Tibial nerve (tissue), 4 donors: Measurements from ENCODE around the gene MCU. TPM values are rescaled to one million over a fixed set of nuclear protein-coding genes. Genes with fewer than 3 reads are reported as not detected.

Experiments
- DNase-seq, 2 donors: peaks; one replicate each; pipeline ENCODE4 v3.0.0-alpha.2; 2019; ENCODE audit warnings: low spot score in 2 of 2
- H3K27ac ChIP-seq, 4 donors: fragments of 200-600 bp; sonication (generic) in 3 of 4; one replicate each; pipeline ENCODE4 v1.5.1; 2017 to 2019; ENCODE audit warnings: mild to moderate bottlenecking in 1 of 4
- H3K27me3 ChIP-seq, 2 donors: fragments of 200-600 bp; sonication (generic) in 1 of 2; one replicate each; pipeline versions ENCODE4 v1.5.1 to v1.6.0; 2017 to 2019
- H3K36me3 ChIP-seq, 3 donors: fragments of 200-600 bp; sonication (generic); one replicate each; pipeline ENCODE4 v1.5.1; 2018 to 2019
- H3K4me1 ChIP-seq, 4 donors: fragments of 200-600 bp; sonication (generic) in 3 of 4; one replicate each; pipeline ENCODE4 v1.5.1; 2017 to 2019
- H3K4me3 ChIP-seq, 4 donors: fragments of 200-600 bp; sonication (generic) in 3 of 4; one replicate each; pipeline ENCODE4 v1.5.1; 2017 to 2019; ENCODE audit warnings: mild to moderate bottlenecking in 1 of 4, moderate library complexity in 1 of 4
- H3K9me3 ChIP-seq, 4 donors: fragments of 200-600 bp; sonication (generic) in 3 of 4; one replicate each; pipeline ENCODE4 v1.5.1; 2017 to 2019
- EP300 ChIP-seq, 2 donors: sonication (generic); formaldehyde crosslinking; IDR thresholded peaks; one replicate each; pipeline ENCODE4 v1.6.1; 2017; ENCODE audit warnings: antibody characterized with exemption in 2 of 2, mild to moderate bottlenecking in 1 of 2
- POLR2A ChIP-seq, 2 donors: fragments of 450-650 bp; IDR thresholded peaks; one replicate each; pipeline ENCODE4 v1.6.1; 2017; ENCODE audit warnings: antibody characterized with exemption in 2 of 2, mild to moderate bottlenecking in 2 of 2, moderate library complexity in 2 of 2
- WGBS, 2 donors: methylation state at CpG; one replicate each; pipeline ENCODE4 v1.1.5; 2018; 5-methylcytosine and 5-hydroxymethylcytosine counted together
- total RNA-seq, 4 donors: library from RNA; depleted of rRNA; stranded (reverse); fragments of >200 nt; gene quantifications; one replicate each; pipeline ENCODE4 v1.1.0, GENCODE V29; 2016
- TF ChIP-seq, protein P1 (sequence below), 5 experiments: fragments of 200-600 bp in 3 of 5; fragments of 450-650 bp in 2 of 5; sonication (generic) in 3 of 5; IDR thresholded peaks; one replicate each; pipeline ENCODE4 v1.5.1; 2016 to 2019; ENCODE audit warnings: antibody characterized with exemption in 5 of 5, mild to moderate bottlenecking in 3 of 5, moderate library complexity in 2 of 5

Gene MCU
- total RNA-seq, 4 donors from 2014 or later, result 6.7 to 16.4 (median 14.2) TPM

DNA sequence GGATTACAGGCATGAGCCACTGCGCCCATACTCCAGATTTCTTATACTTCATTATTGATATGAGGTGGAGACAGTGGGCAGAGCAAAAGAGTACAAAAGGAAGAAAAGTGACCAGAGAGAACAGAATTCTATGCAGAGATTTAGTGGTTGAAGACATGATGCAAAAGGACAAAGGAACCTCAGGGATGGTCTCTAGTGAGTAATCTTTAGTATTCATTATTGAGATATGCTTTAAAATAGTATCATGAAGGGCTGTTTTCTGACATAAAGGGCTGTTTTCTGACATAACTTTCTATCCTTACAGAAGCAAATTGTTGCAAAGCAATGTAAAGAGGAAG lies 120.4 kb downstream of the MCU start:
- TF ChIP-seq, protein P1, sequence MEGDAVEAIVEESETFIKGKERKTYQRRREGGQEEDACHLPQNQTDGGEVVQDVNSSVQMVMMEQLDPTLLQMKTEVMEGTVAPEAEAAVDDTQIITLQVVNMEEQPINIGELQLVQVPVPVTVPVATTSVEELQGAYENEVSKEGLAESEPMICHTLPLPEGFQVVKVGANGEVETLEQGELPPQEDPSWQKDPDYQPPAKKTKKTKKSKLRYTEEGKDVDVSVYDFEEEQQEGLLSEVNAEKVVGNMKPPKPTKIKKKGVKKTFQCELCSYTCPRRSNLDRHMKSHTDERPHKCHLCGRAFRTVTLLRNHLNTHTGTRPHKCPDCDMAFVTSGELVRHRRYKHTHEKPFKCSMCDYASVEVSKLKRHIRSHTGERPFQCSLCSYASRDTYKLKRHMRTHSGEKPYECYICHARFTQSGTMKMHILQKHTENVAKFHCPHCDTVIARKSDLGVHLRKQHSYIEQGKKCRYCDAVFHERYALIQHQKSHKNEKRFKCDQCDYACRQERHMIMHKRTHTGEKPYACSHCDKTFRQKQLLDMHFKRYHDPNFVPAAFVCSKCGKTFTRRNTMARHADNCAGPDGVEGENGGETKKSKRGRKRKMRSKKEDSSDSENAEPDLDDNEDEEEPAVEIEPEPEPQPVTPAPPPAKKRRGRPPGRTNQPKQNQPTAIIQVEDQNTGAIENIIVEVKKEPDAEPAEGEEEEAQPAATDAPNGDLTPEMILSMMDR (IDR thresholded peaks at IDR 0.05), result no peak
- TF ChIP-seq EP300 (IDR thresholded peaks at IDR 0.05) (no peak), POLR2A (IDR thresholded peaks at IDR 0.05) (no peak)
- no peak for DNase-seq
- Histone ChIP-seq H3K27ac (no peak overlapping the region), H3K4me1 (peaks cover 0 to 9% (median 0%) of the 10 kb centered on the region in 4 donors), H3K4me3 (no peak overlapping the region), H3K27me3 (no peaks in the 10 kb centered on the region), H3K9me3 (no peaks in the 10 kb centered on the region), H3K36me3 (no peaks in the 10 kb centered on the region)
- WGBS, 2 donors, result 96 to 97% methylated on average over 1 of the region's 1 CpG

DNA sequence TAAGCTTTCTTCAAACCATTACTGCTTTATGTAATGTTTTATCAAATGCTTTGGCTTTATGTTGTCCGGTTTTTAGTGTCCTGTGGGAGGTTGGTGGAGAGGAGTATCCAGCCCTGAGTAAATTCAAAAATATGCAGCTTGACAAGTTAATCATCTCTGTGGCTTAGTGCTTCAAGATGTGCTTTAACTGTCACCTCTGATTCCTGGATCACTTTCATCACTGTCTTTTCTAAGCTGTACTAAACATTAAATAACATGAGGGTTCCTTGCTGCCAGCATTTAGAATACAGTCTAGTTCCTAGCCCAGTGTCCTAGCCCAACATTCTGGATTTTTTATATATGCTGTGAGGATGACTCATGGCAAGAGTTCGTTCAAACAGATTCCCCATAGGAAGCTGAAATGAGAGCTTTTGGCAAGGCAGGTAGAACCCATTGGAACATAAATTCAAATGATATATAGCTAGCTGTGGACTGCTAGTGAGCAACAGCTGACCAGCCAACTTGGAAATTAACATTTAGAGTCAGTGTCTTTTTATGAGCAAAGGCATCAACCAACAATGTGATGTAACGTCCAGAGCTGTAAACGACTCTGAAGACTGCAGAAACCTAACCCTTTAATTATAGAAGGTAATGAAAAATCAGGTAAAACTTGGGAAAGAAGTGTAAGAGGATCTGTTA lies 120.9 kb downstream of the MCU start:
- peaks cover 0 to 9% (median 0%) of the 10 kb centered on the region in 4 donors for H3K4me1 ChIP-seq
- TF ChIP-seq EP300 (IDR thresholded peaks at IDR 0.05), result no peak
- TF ChIP-seq, protein P1 (IDR thresholded peaks at IDR 0.05), result no peak
- no peak for TF ChIP-seq POLR2A (IDR thresholded peaks at IDR 0.05)
- H3K27me3 ChIP-seq, result no peaks in the 10 kb centered on the region
- H3K36me3 ChIP-seq, result no peaks in the 10 kb centered on the region
- WGBS, 2 donors, result 55 to 62% methylated on average over 4 of the region's 4 CpGs
- H3K27ac ChIP-seq, result no peak overlapping the region
- DNase-seq, result no peak
- H3K9me3 ChIP-seq, result no peaks in the 10 kb centered on the region
- no peak overlapping the region for H3K4me3 ChIP-seq

DNA sequence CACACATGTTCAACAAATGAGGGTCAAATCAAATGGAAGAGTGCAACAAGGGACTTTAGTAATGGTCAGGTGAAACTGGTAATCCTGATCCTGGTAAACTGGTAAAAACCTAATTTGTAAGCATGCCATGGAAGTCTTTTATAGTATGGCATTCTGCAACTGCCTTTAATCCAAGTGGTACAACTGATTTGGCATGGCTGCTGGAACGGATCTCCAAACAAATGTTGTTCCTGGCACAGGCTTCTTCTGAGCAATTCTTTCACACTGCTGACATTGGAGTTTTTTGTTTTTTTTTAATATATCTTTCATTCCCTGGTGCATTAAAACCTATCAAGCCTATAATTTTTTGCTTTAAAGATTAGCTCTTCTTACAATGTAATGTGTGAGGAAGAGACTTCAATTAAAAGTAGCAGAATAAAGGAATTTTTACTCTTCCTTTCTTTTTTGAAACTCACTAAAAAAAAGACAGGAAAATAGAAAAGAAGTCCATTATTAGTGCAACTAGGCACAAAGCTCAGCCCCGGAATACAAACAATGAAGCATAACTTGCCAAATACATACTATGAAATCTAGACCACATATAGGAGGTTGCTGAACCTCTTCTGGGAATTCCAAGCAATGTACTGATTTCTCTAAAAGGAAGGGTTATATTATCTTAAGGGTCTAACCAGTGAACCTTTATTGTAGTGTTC lies 122.3 kb downstream of the MCU start:
- no peaks in the 10 kb centered on the region for H3K36me3 ChIP-seq
- TF ChIP-seq, protein P1 (IDR thresholded peaks at IDR 0.05), result no peak
- TF ChIP-seq EP300 (IDR thresholded peaks at IDR 0.05), result no peak
- no peak for DNase-seq
- H3K27ac ChIP-seq, result no peak overlapping the region
- H3K4me3 ChIP-seq, result no peak overlapping the region
- 8 to 13% methylated on average over 2 of the region's 2 CpGs for WGBS, 2 donors
- no peaks in the 10 kb centered on the region for H3K9me3 ChIP-seq
- peaks cover 0 to 9% (median 0%) of the 10 kb centered on the region in 4 donors for H3K4me1 ChIP-seq
- no peaks in the 10 kb centered on the region for H3K27me3 ChIP-seq

DNA sequence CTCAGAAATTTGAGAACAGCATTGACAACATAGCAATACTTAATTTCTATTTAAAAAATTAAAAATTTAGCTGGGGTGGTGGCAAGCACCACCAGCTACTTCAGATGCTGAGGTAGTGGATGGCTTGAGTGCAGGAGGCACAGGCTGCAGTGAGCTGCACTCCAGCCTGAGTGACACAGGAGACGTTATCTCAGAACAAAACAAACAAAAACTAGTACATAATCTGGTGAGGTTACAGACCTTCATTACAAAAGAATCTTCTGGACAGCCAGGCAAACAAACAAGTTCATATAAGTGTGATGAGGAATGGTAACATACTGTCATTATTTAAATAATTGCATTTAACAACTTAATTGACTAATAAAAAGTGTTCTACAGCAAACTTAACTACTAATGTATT lies 124.6 kb downstream of the MCU start:
- Histone ChIP-seq H3K9me3 (no peaks in the 10 kb centered on the region), H3K27me3 (no peaks in the 10 kb centered on the region), H3K36me3 (no peaks in the 10 kb centered on the region), H3K4me1 (peaks cover 0 to 9% (median 0%) of the 10 kb centered on the region in 4 donors), H3K4me3 (no peak overlapping the region), H3K27ac (no peak overlapping the region)
- no peak for DNase-seq
- WGBS, 2 donors, result 86 to 89% methylated on average over 1 of the region's 1 CpG
- TF ChIP-seq POLR2A (IDR thresholded peaks at IDR 0.05) (no peak), EP300 (IDR thresholded peaks at IDR 0.05) (no peak)
- TF ChIP-seq, protein P1 (IDR thresholded peaks at IDR 0.05), result no peak

DNA sequence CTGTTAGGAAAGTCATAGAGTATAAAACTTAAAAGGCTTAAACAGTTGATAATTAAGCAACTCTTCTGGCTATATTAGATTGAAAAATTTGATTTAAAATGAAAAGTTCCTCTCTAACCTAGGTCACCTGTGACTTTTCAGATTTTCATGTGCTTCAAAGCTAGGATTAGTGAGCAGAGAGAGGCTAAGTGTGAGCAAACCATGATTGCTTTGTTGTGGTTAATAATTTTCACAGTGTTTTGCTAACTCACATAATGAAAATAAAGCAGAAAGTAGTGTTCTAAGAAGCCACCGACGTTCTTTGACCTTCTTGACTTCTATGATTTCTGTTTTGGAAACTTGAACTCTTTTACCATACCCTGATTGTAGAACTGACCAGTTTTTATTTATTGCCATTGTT lies 126.1 kb downstream of the MCU start:
- no peak overlapping the region for H3K27ac ChIP-seq
- peaks cover 0 to 5% (median 0%) of the 10 kb centered on the region in 4 donors for H3K9me3 ChIP-seq
- TF ChIP-seq, protein P1 (IDR thresholded peaks at IDR 0.05), result no peak
- TF ChIP-seq POLR2A (IDR thresholded peaks at IDR 0.05) (no peak), EP300 (IDR thresholded peaks at IDR 0.05) (no peak)
- no peak overlapping the region for H3K4me3 ChIP-seq
- 28 to 39% methylated on average over 2 of the region's 2 CpGs for WGBS, 2 donors
- DNase-seq, result no peak
- peaks cover 0 to 4% (median 0%) of the 10 kb centered on the region in 4 donors for H3K4me1 ChIP-seq
- H3K27me3 ChIP-seq, result no peaks in the 10 kb centered on the region
- H3K36me3 ChIP-seq, result peaks cover 0 to 5% (median 0%) of the 10 kb centered on the region in 3 donors
